Endothelial cell (in vitro differentiated cells): ENCODE results near the gene CA9. TPM values are rescaled to one million over a fixed set of nuclear protein-coding genes. Genes with fewer than 3 reads are reported as not detected.

ENCODE experiments used
- DNase-seq: peaks from one replicate; pipeline ENCODE4 v3.0.0; 2021; ENCODE audit warnings: low spot score
- H3K27ac Mint-ChIP-seq: one replicate; pipeline ENCODE4 v1.8.0; 2021; ENCODE audit warnings: mixed read lengths, inconsistent platforms; ENCODE audit not compliant: unreplicated experiment
- H3K27me3 Mint-ChIP-seq: one replicate; pipeline ENCODE4 v1.8.0; 2021; ENCODE audit warnings: mild to moderate bottlenecking, moderate library complexity, mixed read lengths, inconsistent platforms; ENCODE audit not compliant: unreplicated experiment
- H3K36me3 Mint-ChIP-seq: one replicate; pipeline ENCODE4 v1.8.0; 2021; ENCODE audit warnings: mild to moderate bottlenecking, low read depth, mixed read lengths, inconsistent platforms; ENCODE audit not compliant: unreplicated experiment
- H3K4me1 Mint-ChIP-seq: one replicate; pipeline ENCODE4 v1.8.0; 2021; ENCODE audit warnings: mild to moderate bottlenecking, mixed read lengths, inconsistent platforms; ENCODE audit not compliant: unreplicated experiment
- H3K4me3 Mint-ChIP-seq: one replicate; pipeline ENCODE4 v1.8.0; 2021; ENCODE audit warnings: mild to moderate bottlenecking, mixed read lengths, inconsistent platforms; ENCODE audit not compliant: unreplicated experiment
- H3K9me3 Mint-ChIP-seq: one replicate; pipeline ENCODE4 v1.8.0; 2021; ENCODE audit warnings: mixed read lengths, inconsistent platforms; ENCODE audit not compliant: unreplicated experiment
- CTCF ChIP-seq: fragments of 200-600 bp; sonication (generic); IDR thresholded peaks from one replicate; pipeline ENCODE4 v1.5.0; 2021; ENCODE audit warnings: antibody characterized with exemption; ENCODE audit not compliant: unreplicated experiment
- total RNA-seq: library from RNA; stranded (reverse); fragmentation: NEBNext Ultra II Directional; extraction: Animal tissue kit (Norgen Biotek cat#: 25700); gene quantifications from one replicate; pipeline ENCODE4 v1.2.1, GENCODE V29; 2021; ENCODE audit not compliant: unreplicated experiment

The CA9 gene
- total RNA-seq, 1 donor from 2014 or later: 1.5 TPM

DNA sequence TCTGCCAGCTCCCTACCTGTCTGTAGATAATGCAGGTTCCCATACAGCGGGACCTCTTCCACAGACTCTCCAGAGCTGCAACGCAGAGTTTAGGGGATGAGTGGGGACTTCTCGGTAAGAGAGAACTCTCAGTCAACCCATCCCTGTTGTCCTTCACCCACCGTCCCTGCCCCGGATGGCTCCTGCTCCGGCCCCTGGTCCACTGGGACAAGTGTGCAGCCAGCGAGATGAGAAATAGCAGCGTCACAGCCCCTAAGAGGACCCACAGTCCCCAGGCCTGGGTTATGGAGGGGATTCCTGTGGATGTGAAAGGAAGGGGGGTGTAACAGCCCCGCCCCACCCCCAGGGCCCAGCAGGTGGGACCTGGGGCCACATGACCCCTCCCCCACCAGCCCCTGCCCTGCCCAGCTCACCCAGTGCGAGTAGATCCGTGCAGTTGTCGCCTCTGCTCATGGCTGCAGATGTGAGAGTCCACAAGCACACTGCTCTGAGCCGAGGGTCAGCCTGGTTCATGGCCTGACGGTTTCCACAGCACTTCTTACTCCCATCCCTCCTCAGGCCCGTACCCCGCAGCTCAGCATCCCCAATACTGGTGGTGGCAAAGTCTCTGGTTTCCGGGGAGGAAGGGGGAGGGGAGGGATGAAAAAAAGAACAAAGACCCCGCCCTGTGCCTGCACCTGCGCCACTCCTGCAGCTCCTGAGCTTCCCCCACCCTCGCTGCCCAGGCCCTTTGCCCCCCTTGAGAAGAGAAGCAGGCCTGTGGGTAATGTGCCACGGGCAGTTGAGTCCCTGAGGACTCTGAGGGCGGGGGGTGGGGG is 23.2 kb upstream of the CA9 start, which contains the start of gene SIT1:
TSS of gene SIT1 (minus strand) at position 591 of the 818 bp plus-strand sequence. CDS start at position 513, 78 bp downstream.
- TF ChIP-seq CTCF: no peak
- Mint-ChIP-seq H3K27me3 (peaks cover 7% of the 10 kb centered on the region), H3K36me3 (peaks cover 14% of the 10 kb centered on the region), H3K4me1 (peaks cover 23% of the 10 kb centered on the region), H3K4me3 (no peak within 1 kb of the TSS), H3K27ac (no peak within 1 kb of the TSS), H3K9me3 (no peaks in the 10 kb centered on the region)
- no peak for DNase-seq

DNA sequence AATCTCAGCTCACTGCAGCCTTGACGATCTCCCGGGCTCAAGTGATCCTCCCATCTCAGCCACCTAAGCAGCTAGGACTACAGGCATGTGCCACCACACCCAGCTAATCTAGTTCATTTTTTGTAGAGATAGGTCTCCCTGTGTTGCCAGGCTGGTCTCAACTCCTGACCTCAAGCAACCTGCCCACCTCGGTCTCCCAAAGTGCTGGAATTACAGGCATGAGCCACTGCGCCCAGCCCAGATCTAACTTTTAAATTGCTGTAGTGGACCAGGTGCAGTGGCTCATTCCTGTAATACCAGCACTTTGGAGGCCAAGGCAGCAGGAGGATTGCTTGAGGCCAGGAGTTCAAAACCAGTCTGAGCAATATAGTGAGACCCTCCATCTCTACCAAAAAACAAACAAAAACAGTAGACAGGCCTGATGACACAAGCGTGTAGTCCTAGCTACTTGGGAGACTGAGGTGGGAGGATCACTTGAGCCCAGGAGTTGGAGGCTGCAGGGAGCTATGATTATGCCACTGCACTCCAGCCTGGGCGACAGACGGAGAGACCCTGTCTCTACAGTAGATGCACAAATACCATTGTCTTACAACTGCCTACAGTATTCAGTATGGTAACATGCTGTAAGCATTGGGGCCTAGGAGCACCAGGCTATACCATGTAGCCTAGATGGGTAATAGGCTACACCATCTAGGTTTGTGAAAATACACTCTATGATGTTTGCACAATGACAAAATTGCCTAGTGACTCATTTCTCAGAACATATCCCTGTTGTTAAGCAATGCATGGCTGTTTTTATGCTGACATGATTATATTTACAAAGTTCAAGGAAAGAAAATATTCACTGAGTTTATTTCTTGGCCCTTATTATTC is 21.5 kb upstream of the CA9 start:
- TF ChIP-seq CTCF: no peak
- Mint-ChIP-seq H3K9me3 (peaks cover 2% of the 10 kb centered on the region), H3K27ac (no peak overlapping the region), H3K36me3 (peaks cover 12% of the 10 kb centered on the region), H3K4me1 (peaks cover 24% of the 10 kb centered on the region), H3K27me3 (peaks cover 10% of the 10 kb centered on the region), H3K4me3 (no peak overlapping the region)
- DNase-seq: no peak

- H3K27ac Mint-ChIP-seq: no peak overlapping the region
- no peak for TF ChIP-seq CTCF
- peaks cover 24% of the 10 kb centered on the region for H3K4me1 Mint-ChIP-seq
- H3K27me3 Mint-ChIP-seq: peaks cover 14% of the 10 kb centered on the region
- H3K4me3 Mint-ChIP-seq: no peak overlapping the region
- H3K36me3 Mint-ChIP-seq: peaks cover 10% of the 10 kb centered on the region
- H3K9me3 Mint-ChIP-seq: peaks cover 4% of the 10 kb centered on the region
- DNase-seq: no peak
Measured at GRCh38 chr9:35652829-35653209, 20.9 kb upstream of the CA9 start.

DNA sequence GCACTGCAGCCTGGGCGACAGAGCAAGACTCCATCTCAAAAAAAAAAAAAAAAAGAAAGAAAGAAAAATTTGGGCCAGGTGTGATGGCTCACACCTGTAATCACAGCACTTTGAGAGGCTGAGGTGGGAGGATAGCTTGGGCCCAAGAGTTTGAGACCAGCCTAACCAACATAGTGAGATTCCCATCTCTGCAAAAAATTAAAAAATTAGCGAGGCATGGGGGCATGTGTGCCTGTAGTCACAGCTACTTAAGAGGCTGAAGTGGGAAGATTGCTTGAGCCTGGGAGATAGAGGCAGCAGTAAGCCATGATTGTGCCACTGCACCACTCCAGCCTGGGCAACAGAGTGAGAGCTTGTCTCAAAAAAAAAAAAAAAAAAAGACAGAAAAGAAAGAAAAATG is 20.1 kb upstream of the CA9 start:
- no peak for DNase-seq
- Mint-ChIP-seq H3K27me3 (peaks cover 15% of the 10 kb centered on the region), H3K4me1 (peaks cover 20% of the 10 kb centered on the region)

More for the DNA sequence above, 20.1 kb upstream of the CA9 start:
- peaks cover 4% of the 10 kb centered on the region for H3K9me3 Mint-ChIP-seq
- H3K36me3 Mint-ChIP-seq: peaks cover 9% of the 10 kb centered on the region
- no peak overlapping the region for H3K27ac Mint-ChIP-seq
- no peak for TF ChIP-seq CTCF
- H3K4me3 Mint-ChIP-seq: no peak overlapping the region
